BJ (cell line): ENCODE data around the gene ERI3. TPM values are rescaled to one million over a fixed set of nuclear protein-coding genes. Genes with fewer than 3 reads are reported as not detected.

Experiments used
- CTCF ChIA-PET: fragments of 350-600 bp; formaldehyde crosslinking; extraction: SDS; loops from one replicate; lab custom pipeline; 2021; ENCODE audit warnings: antibody characterized with exemption, inconsistent platforms; lab: Yijun Ruan, JAX
- POLR2A ChIA-PET: fragments of 300-600 bp; sonication (Branson Sonifier 250); formaldehyde crosslinking; extraction: SDS; loops from one replicate; lab custom pipeline; 2021; ENCODE audit warnings: antibody characterized with exemption; lab: Charles Lee
- DNase-seq: peaks from one replicate; pipeline ENCODE4 v3.0.0-alpha.2; 2011; ENCODE audit warnings: low read depth
- H3K27me3 ChIP-seq: 2 replicates; pipeline ENCODE4 v1.6.0; 2011; ENCODE audit warnings: low read length; ENCODE audit not compliant: control insufficient read depth, insufficient read depth
- H3K36me3 ChIP-seq: 2 replicates; pipeline ENCODE4 v1.5.1; 2011; ENCODE audit warnings: low read length; ENCODE audit not compliant: control insufficient read depth, insufficient read depth
- H3K4me3 ChIP-seq: 2 replicates; pipeline ENCODE4 v1.5.1; 2011; ENCODE audit warnings: low read depth, mild to moderate bottlenecking, control low read depth, low read length
- polyA plus RNA-seq: library from polyadenylated mRNA; depleted of rRNA; stranded (reverse); fragments of >200 nt; gene quantifications from 2 replicates; pipeline ENCODE4 v1.2.3, GENCODE V29; 2011
- TF ChIP-seq, protein P1 (sequence below): IDR thresholded peaks from 2 replicates; pipeline ENCODE4 v1.5.1; 2011; ENCODE audit warnings: low read depth, mild to moderate bottlenecking, control low read depth, inconsistent platforms, low read length, moderate library complexity; ENCODE audit not compliant: insufficient read depth

The ERI3 gene
- polyA plus RNA-seq, 1 experiment, result 75.4 TPM

- no peak overlapping the region for H3K4me3 ChIP-seq
- DNase-seq, result no peak
- TF ChIP-seq, protein P1, sequence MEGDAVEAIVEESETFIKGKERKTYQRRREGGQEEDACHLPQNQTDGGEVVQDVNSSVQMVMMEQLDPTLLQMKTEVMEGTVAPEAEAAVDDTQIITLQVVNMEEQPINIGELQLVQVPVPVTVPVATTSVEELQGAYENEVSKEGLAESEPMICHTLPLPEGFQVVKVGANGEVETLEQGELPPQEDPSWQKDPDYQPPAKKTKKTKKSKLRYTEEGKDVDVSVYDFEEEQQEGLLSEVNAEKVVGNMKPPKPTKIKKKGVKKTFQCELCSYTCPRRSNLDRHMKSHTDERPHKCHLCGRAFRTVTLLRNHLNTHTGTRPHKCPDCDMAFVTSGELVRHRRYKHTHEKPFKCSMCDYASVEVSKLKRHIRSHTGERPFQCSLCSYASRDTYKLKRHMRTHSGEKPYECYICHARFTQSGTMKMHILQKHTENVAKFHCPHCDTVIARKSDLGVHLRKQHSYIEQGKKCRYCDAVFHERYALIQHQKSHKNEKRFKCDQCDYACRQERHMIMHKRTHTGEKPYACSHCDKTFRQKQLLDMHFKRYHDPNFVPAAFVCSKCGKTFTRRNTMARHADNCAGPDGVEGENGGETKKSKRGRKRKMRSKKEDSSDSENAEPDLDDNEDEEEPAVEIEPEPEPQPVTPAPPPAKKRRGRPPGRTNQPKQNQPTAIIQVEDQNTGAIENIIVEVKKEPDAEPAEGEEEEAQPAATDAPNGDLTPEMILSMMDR, result no peak
- no peaks in the 10 kb centered on the region for H3K27me3 ChIP-seq
- ChIA-PET CTCF (interaction anchor here (1.7 to 2.9 kb wide), 2 partner anchors 9 to 13 kb away, joined by 5 to 14 read pairs; no protein-coding TSS in a partner anchor), POLR2A (no interaction called here)
- H3K36me3 ChIP-seq, result peaks cover 20% of the 10 kb centered on the region
These were observed 41.7 kb downstream of the ERI3 start for GRCh38 chr1:44313265-44313918.

DNA sequence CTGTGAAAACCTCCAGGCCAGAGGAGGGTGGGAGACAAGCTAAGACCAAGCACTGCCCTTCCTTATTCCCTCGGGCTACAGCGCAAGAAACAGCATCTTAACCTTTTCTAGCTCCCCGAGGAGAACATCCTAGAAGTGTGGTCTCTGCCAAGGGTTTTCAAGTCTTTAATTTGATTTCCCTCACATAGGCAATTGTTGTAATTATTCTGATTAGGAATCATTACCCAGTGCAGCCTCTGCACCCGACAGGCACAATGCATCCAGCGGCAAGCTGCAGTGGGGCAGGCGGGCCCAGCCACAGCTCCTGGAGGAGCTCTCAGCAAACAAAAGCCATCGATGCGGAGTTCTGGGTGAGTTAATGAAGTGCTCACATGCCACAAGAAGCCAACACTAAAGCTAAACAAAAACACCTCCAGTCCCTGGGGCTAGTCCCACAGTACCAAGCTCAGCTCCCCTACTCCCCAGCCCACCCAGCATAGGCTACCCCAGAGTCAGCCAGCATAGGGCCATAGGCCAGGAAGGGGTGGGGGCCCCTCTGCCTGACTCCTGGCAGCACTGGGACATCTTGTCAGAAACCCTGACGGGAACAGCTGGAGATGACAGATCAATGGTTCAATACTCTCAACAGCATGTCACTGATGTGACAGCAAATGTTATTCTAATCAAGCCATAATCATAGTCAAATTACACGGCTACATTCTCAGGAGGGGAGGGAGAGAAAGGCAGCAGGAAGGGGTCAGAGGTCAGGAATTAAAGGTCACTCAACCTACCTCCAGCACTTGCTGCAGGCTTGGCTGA, 42.5 kb downstream of the ERI3 start:
- CTCF ChIA-PET, result interaction anchor here (0.6 to 1.9 kb wide), 4 partner anchors 10 to 93 kb away, joined by 4 to 8 read pairs (median 6); no protein-coding TSS in a partner anchor
- Histone ChIP-seq H3K4me3 (no peak overlapping the region), H3K36me3 (peaks cover 20% of the 10 kb centered on the region), H3K27me3 (no peaks in the 10 kb centered on the region)
- DNase-seq, result no peak
- TF ChIP-seq, protein P1, result no peak
- POLR2A ChIA-PET, result no interaction called here

DNA sequence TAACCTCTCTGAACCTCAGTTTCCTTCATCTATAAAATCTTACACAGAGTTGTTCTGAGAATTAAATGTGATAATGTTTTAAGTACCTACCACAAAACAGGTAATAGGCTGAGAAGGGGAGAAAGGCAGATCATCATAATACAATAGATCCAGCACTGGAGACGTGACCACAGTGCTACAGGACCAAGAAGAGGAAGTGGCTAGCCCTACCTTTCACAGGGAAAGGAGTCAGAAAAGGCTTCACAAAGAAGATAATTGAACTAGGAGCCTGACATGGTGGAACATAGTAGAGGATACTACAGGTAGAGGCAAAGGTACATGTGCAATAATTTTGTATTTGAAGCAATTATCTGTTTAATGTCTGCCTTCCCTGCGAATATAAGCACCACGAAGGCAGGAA, 45.1 kb downstream of the ERI3 start:
- H3K36me3 ChIP-seq, result peaks cover 26% of the 10 kb centered on the region
- TF ChIP-seq, protein P1, result no peak

GRCh38 chr1:44305962-44306422, 49.1 kb downstream of the ERI3 start:
- Histone ChIP-seq H3K4me3 (no peak overlapping the region), H3K36me3 (peaks cover 22% of the 10 kb centered on the region), H3K27me3 (no peaks in the 10 kb centered on the region)
- TF ChIP-seq, protein P1, result no peak
- ChIA-PET CTCF (interaction anchor here (1.1 to 1.4 kb wide), 5 partner anchors 13 to 88 kb away, joined by 3 to 5 read pairs (median 3); no protein-coding TSS in a partner anchor), POLR2A (no interaction called here)
- no peak for DNase-seq

More for the DNA sequence above, 45.1 kb downstream of the ERI3 start:
- CTCF ChIA-PET, result no interaction called here
- no peak for DNase-seq
- no peaks in the 10 kb centered on the region for H3K27me3 ChIP-seq
- no peak overlapping the region for H3K4me3 ChIP-seq
- POLR2A ChIA-PET, result no interaction called here

DNA sequence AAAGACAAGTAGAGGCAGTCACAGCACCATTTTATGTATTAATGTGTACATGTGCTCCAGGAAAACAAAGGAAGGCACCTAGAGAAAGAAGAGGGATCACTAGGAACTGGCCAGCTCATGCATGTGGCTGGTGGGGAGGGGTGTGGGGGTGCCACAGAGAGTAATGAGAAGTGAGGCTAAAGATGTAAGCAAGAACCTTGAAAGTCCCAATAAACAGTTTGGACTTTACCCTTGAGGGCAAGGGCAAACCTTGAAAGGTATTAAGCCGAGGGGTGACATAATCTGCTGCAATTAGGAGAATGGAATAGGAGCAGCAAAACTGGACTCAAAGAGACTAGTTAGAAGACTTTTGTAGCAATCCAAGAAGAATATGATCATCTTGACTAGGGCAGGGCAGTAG, 51.5 kb downstream of the ERI3 start:
- no peak for DNase-seq
- TF ChIP-seq, protein P1, result no peak
- POLR2A ChIA-PET, result interaction anchor here (0.6 kb wide), 1 partner anchor 9 kb away, joined by 3 read pairs; no protein-coding TSS in a partner anchor
- Histone ChIP-seq H3K36me3 (peaks cover 26% of the 10 kb centered on the region), H3K4me3 (no peak overlapping the region), H3K27me3 (no peaks in the 10 kb centered on the region)
- CTCF ChIA-PET, result no interaction called here
